Right atrium auricular region (tissue), 2 donors: Measurements from ENCODE around the gene GATA5. TPM values are rescaled to one million over a fixed set of nuclear protein-coding genes. Genes with fewer than 3 reads are reported as not detected.

Experiments
- DNase-seq: peaks from one replicate; pipeline ENCODE4 v3.0.0-alpha.2; 2019; ENCODE audit warnings: low spot score
- H3K27ac ChIP-seq, 2 donors: fragments of 200-600 bp; sonication (generic); 1 replicate in 1 of 2; 2 replicates in 1 of 2; pipeline ENCODE4 v1.5.1; 2016 to 2019
- H3K27me3 ChIP-seq, 2 donors: fragments of 200-600 bp; sonication (generic); one replicate each; pipeline versions ENCODE4 v1.5.1 to v1.6.0; 2017 to 2019
- H3K36me3 ChIP-seq: fragments of 200-600 bp; sonication (generic); one replicate; pipeline ENCODE4 v1.5.1; 2016
- H3K4me1 ChIP-seq, 2 donors: fragments of 200-600 bp; sonication (generic); one replicate each; pipeline versions ENCODE4 v1.5.1 to v1.6.0; 2017 to 2019
- H3K4me3 ChIP-seq, 2 donors: fragments of 200-600 bp; sonication (generic); 1 replicate in 1 of 2; 2 replicates in 1 of 2; pipeline ENCODE4 v1.5.1; 2017 to 2019; ENCODE audit warnings: mild to moderate bottlenecking in 1 of 2, moderate library complexity in 1 of 2
- H3K9me3 ChIP-seq, 2 donors: fragments of 200-600 bp; sonication (generic); one replicate each; pipeline ENCODE4 v1.5.1; 2019
- total RNA-seq, 2 donors: library from RNA; depleted of rRNA; stranded (reverse); fragments of >200 nt; gene quantifications; one replicate each; pipeline ENCODE4 v1.1.0, GENCODE V29; 2016
- TF ChIP-seq, protein P1 (sequence below), 2 donors: fragments of 200-600 bp; sonication (generic); IDR thresholded peaks; one replicate each; pipeline ENCODE4 v1.5.1; 2019; ENCODE audit warnings: antibody characterized with exemption in 2 of 2

Gene GATA5
- total RNA-seq, 2 donors from 2014 or later = 6.9 to 9.6 TPM

DNA sequence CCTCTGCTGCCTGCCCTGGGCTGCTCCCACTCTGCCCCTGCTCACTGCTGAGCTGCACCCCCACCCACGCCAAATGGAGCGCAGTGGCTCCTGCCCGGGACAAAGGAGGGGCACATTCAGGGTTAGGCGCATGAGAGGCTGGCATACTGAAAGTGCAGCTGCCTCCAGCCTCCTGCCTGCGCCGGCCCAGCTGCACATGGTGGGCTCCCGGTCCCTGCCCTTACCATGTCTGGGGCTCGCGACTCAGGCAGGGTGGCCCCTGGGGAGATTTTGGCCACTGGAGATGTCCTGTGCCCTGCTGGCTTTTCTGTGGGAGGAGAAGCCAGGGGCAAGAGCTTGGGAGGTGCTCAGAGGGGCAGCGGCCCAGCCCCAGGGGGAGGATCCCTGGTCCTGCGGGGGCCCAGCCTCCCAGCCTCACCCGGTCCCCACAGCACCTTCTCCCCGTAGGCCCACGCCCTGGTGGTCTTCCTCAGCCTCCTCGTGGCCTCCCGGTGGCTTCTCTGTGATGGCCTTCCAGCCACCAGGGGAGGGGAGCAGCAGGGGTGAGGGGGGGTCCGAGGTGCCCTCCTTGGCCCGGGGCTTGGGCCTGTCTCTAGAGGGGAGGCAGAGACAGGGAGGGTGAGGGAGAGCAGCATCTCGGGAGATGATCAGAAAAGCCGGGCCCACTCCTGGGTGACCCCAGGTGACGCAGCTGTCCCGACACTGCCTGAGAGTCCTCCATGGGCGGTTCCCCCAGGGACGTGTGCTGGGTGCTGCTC lies 60.3 kb downstream of the GATA5 start:
- Histone ChIP-seq H3K9me3 (no peaks in the 10 kb centered on the region), H3K27ac (no peak overlapping the region), H3K36me3 (no peaks in the 10 kb centered on the region), H3K4me1 (peaks cover 0 to under 1% of the 10 kb centered on the region in 2 donors), H3K27me3 (no peaks in the 10 kb centered on the region), H3K4me3 (no peak overlapping the region)
- DNase-seq = no peak
- TF ChIP-seq, protein P1, sequence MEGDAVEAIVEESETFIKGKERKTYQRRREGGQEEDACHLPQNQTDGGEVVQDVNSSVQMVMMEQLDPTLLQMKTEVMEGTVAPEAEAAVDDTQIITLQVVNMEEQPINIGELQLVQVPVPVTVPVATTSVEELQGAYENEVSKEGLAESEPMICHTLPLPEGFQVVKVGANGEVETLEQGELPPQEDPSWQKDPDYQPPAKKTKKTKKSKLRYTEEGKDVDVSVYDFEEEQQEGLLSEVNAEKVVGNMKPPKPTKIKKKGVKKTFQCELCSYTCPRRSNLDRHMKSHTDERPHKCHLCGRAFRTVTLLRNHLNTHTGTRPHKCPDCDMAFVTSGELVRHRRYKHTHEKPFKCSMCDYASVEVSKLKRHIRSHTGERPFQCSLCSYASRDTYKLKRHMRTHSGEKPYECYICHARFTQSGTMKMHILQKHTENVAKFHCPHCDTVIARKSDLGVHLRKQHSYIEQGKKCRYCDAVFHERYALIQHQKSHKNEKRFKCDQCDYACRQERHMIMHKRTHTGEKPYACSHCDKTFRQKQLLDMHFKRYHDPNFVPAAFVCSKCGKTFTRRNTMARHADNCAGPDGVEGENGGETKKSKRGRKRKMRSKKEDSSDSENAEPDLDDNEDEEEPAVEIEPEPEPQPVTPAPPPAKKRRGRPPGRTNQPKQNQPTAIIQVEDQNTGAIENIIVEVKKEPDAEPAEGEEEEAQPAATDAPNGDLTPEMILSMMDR (IDR thresholded peaks at IDR 0.05) = no peak

DNA sequence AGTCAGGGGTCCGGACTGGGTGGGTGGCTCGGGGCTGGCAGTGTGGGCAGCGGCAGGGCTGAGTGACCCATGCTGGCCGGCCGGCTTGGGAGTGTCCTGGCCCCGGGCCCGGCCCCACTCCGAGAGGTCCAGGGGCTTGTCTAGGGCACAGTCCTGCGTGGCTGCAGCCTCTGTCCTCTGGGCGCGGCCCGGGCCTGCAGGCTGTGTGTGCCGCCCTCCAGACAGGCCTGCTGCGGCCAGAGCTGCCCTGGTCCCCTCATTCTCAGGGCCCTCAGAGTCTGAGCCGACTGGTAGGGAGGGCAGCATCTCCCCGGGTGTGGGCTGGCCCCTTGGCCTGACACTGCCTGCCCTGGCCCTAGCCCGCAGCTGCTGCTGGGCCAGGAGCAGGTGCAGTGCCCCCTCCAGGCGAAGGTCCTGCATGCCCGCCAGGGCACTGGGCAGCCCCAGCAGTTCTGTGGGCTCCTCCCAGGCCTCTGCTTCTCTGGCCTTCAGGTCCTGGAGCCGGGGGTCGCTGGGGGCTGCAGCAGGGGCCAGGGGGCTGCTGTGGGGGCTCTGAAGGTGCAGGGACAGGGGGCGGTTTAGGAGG lies 61.8 kb downstream of the GATA5 start:
- TF ChIP-seq, protein P1 (IDR thresholded peaks at IDR 0.05) = no peak
- peaks cover 0 to 11% of the 10 kb centered on the region in 2 donors for H3K4me1 ChIP-seq
- no peak overlapping the region for H3K4me3 ChIP-seq
- H3K36me3 ChIP-seq = no peaks in the 10 kb centered on the region
- H3K9me3 ChIP-seq = no peaks in the 10 kb centered on the region
- DNase-seq = no peak
- H3K27ac ChIP-seq = no peak overlapping the region
- no peaks in the 10 kb centered on the region for H3K27me3 ChIP-seq

Other genes with a start within 250 kb of the GATA5 start
- gene OSBPL2, start 237.5 kb downstream of the GATA5 start, total RNA-seq = 10 to 100 TPM; 27.2 to 29.6 TPM
- 100 to 1,000 TPM in 1 of 2 donors, 10 to 100 TPM in 1; 95.9 to 128 TPM for gene ADRM1, start 173.0 kb downstream of the GATA5 start, total RNA-seq
- gene LAMA5, start 108.7 kb downstream of the GATA5 start, total RNA-seq = 10 to 100 TPM; 61.1 to 69.4 TPM
- gene RPS21, start 88.9 kb downstream of the GATA5 start, total RNA-seq = 1,000 to 10,000 TPM; 1,510 to 1,937 TPM
- gene CABLES2, start 68.7 kb downstream of the GATA5 start, total RNA-seq = 10 to 100 TPM; 10.8 to 17.7 TPM
- gene RBBP8NL, start 48.5 kb downstream of the GATA5 start, total RNA-seq = not detected
- 10 to 100 TPM; 13.4 to 19.8 TPM for gene SLCO4A1, start 166.5 kb upstream of the GATA5 start, total RNA-seq
- gene NTSR1, start 232.8 kb upstream of the GATA5 start, total RNA-seq = under 1 TPM in 1 of 2 donors, not detected in 1; 0.43 TPM